ENCODE measurements around the gene FBXO30.

DNA sequence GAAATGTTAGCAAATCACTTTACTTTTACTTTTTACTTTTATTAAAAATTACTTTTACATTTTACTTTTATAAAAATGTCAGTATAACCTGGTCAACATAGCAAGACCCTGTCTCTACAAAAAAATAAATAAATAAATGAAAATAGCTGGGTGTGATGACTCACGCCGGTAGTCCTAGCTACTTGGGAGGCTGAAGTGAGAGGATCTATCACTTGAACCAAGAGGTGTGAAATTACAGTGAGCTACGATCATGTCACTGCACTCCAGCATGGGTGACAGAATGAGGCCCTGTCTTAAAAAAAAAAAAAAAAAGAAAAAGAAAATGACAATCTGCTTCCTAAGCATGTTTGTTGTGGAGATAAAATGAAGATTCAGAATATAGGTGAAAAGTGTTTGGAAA, 31.0 kb upstream of the FBXO30 start:
- TF ChIP-seq, protein P1, sequence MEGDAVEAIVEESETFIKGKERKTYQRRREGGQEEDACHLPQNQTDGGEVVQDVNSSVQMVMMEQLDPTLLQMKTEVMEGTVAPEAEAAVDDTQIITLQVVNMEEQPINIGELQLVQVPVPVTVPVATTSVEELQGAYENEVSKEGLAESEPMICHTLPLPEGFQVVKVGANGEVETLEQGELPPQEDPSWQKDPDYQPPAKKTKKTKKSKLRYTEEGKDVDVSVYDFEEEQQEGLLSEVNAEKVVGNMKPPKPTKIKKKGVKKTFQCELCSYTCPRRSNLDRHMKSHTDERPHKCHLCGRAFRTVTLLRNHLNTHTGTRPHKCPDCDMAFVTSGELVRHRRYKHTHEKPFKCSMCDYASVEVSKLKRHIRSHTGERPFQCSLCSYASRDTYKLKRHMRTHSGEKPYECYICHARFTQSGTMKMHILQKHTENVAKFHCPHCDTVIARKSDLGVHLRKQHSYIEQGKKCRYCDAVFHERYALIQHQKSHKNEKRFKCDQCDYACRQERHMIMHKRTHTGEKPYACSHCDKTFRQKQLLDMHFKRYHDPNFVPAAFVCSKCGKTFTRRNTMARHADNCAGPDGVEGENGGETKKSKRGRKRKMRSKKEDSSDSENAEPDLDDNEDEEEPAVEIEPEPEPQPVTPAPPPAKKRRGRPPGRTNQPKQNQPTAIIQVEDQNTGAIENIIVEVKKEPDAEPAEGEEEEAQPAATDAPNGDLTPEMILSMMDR (IDR thresholded peaks at IDR 0.05) = no peak
- TF ChIP-seq EZH2 (IDR thresholded peaks at IDR 0.05) (no peak), EZH2phosphoT487 (IDR thresholded peaks at IDR 0.05) (no peak)
